PFSK-1 (cell line): ENCODE data around the gene EGLN3.

ENCODE experiments used
- FOXP2 ChIP-seq: optimal IDR thresholded peaks from 2 replicates; pipeline ENCODE3; 2011; ENCODE audit warnings: borderline replicate concordance, control low read depth, inconsistent platforms; ENCODE audit not compliant: insufficient read depth; ENCODE audit errors: extremely low read length, extremely low read depth
- POLR2AphosphoS5 ChIP-seq: IDR thresholded peaks from 2 replicates; pipeline ENCODE4 v1.6.1; 2012; ENCODE audit warnings: low read depth, mild to moderate bottlenecking, control low read depth, low read length, moderate library complexity
- TAF1 ChIP-seq: IDR thresholded peaks from 2 replicates; pipeline ENCODE4 v1.6.1; 2012; ENCODE audit warnings: low read length, control low read depth, borderline replicate concordance; ENCODE audit not compliant: insufficient read depth
- TF ChIP-seq, protein P1 (sequence below), 2 experiments: IDR thresholded peaks; 2 replicates each; pipeline versions ENCODE4 v1.6.1 to v1.8.0; 2011 to 2012; ENCODE audit warnings: low read depth in 2 of 2, low read length in 2 of 2, control low read depth in 1 of 2, inconsistent platforms in 1 of 2, mild to moderate bottlenecking in 1 of 2, moderate library complexity in 1 of 2; ENCODE audit not compliant: insufficient read depth in 1 of 2

DNA sequence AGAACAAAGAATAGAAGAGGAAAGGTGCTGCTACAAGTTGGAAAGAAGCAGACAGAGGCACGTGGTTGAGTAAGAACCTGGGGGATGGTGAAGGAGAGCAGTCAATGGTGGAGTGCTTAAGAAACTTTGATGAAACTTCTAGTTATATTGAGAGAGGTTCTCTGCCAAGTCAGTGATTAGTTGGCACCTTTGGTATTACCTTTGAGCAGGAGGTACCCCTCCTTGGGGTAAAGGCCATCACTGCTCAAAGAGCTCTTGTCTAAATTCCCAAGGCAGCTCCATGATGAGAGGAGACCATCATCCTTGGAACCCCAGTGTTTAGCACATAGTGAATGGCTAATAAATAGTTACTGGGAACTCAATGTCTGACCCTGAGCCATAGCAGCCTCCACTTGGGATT is 1.7 kb upstream of the EGLN3 start:
- TF ChIP-seq TAF1 (no peak), POLR2AphosphoS5 (no peak), FOXP2 (no peak)
- TF ChIP-seq, protein P1, sequence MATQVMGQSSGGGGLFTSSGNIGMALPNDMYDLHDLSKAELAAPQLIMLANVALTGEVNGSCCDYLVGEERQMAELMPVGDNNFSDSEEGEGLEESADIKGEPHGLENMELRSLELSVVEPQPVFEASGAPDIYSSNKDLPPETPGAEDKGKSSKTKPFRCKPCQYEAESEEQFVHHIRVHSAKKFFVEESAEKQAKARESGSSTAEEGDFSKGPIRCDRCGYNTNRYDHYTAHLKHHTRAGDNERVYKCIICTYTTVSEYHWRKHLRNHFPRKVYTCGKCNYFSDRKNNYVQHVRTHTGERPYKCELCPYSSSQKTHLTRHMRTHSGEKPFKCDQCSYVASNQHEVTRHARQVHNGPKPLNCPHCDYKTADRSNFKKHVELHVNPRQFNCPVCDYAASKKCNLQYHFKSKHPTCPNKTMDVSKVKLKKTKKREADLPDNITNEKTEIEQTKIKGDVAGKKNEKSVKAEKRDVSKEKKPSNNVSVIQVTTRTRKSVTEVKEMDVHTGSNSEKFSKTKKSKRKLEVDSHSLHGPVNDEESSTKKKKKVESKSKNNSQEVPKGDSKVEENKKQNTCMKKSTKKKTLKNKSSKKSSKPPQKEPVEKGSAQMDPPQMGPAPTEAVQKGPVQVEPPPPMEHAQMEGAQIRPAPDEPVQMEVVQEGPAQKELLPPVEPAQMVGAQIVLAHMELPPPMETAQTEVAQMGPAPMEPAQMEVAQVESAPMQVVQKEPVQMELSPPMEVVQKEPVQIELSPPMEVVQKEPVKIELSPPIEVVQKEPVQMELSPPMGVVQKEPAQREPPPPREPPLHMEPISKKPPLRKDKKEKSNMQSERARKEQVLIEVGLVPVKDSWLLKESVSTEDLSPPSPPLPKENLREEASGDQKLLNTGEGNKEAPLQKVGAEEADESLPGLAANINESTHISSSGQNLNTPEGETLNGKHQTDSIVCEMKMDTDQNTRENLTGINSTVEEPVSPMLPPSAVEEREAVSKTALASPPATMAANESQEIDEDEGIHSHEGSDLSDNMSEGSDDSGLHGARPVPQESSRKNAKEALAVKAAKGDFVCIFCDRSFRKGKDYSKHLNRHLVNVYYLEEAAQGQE (IDR thresholded peaks at IDR 0.05; ENCODE audit: insufficient read depth in 1 of 2, low read depth in 2 of 2, low read length in 2 of 2) = no peak
